Body of pancreas (tissue), 4 donors: ENCODE results near the gene ASAP2. TPM values are rescaled to one million over a fixed set of nuclear protein-coding genes. Genes with fewer than 3 reads are reported as not detected.

ENCODE experiments used
- ATAC-seq: fragments of 150-250 bp; one replicate; pipeline ENCODE4 v1.9.1; 2016
- DNase-seq, 4 donors: peaks; one replicate each; pipeline ENCODE4 v3.0.0-alpha.2; 2019
- H3K27ac ChIP-seq, 4 donors: fragments of 200-600 bp; sonication (generic); 1 replicate in 3 of 4; 2 replicates in 1 of 4; pipeline versions ENCODE4 v1.5.1 to v1.6.1; 2016 to 2019; ENCODE audit warnings: mild to moderate bottlenecking in 1 of 4, mixed read lengths in 1 of 4, moderate library complexity in 1 of 4
- H3K27me3 ChIP-seq, 2 donors: fragments of 200-600 bp; sonication (generic); one replicate each; pipeline ENCODE4 v1.6.0; 2016; ENCODE audit warnings: mild to moderate bottlenecking in 1 of 2
- H3K36me3 ChIP-seq, 2 donors: fragments of 200-600 bp; sonication (generic); replicated peaks in 1 of 2; 2 replicates each; pipeline ENCODE4 v1.5.1; 2016; ENCODE audit warnings: low read depth in 2 of 2; ENCODE audit not compliant: insufficient read depth in 1 of 2
- H3K4me1 ChIP-seq: fragments of 200-600 bp; sonication (generic); one replicate; pipeline ENCODE4 v1.6.0; 2016
- H3K4me3 ChIP-seq, 2 donors: fragments of 200-600 bp; sonication (generic); 1 replicate in 1 of 2; 2 replicates in 1 of 2; pipeline ENCODE4 v1.5.1; 2016 to 2019
- H3K9me3 ChIP-seq, 3 donors: fragments of 200-600 bp; sonication (generic); 1 replicate in 2 of 3; 2 replicates in 1 of 3; pipeline ENCODE4 v1.5.1; 2016
- CTCF ChIP-seq, 7 experiments: fragments of 450-650 bp in 4 of 7; fragments of 200-600 bp in 3 of 7; sonication (generic) in 3 of 7; IDR thresholded peaks; one replicate each; pipeline ENCODE4 v1.5.1; 2016 to 2019; ENCODE audit warnings: antibody characterized with exemption in 7 of 7
- POLR2A ChIP-seq, 3 donors: fragments of 450-650 bp; IDR thresholded peaks; one replicate each; pipeline ENCODE4 v1.6.1; 2016; ENCODE audit warnings: antibody characterized with exemption in 3 of 3, mild to moderate bottlenecking in 2 of 3
- WGBS, 2 donors: methylation state at CpG; one replicate each; pipeline ENCODE4 v1.1.5; 2017; 5-methylcytosine and 5-hydroxymethylcytosine counted together
- intact Hi-C: fragments of 100-400 bp; cut with DNase I; formaldehyde crosslinking; loops from one replicate; pipeline ENCODE4 v1.15.1; 2023
- total RNA-seq, 2 donors: library from RNA; depleted of rRNA; stranded (reverse); fragments of >200 nt; gene quantifications; one replicate each; pipeline ENCODE4 v1.1.0, GENCODE V29; 2016

Gene ASAP2
- total RNA-seq, 2 donors from 2014 or later = 12.5 to 23.7 TPM

DNA sequence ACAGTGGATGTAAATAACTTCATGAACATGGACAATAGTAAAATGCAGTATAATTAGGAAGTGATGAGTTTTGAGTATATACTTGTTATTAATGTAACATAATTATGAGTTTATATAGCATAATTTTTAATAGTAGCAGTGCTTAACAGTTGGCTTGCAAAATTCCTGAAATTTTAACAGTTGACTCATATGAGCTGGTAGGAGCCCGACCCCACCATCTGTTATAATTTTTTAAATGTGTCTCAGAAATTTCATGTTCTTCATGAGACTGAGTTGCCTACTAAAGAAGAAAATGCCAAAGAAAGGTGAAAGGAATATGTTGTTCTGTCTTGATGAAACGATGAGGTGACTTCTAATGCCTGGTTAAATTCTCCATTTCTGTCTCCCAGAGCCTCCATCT, 154.1 kb downstream of the ASAP2 start:
- DNase-seq (no peak), ATAC-seq (no peak)
- H3K27me3 ChIP-seq = no peaks in the 10 kb centered on the region
- TF ChIP-seq POLR2A (IDR thresholded peaks at IDR 0.05) = no peak
- no peak for TF ChIP-seq CTCF (IDR thresholded peaks at IDR 0.05)
- intact Hi-C loops = no loop called here
- H3K4me3 ChIP-seq = no peak overlapping the region
- H3K27ac ChIP-seq = no peak overlapping the region
- 87 to 96% methylated on average over 2 of the region's 2 CpGs for WGBS, 2 donors
- no peaks in the 10 kb centered on the region for H3K9me3 ChIP-seq
- H3K4me1 ChIP-seq = no peaks in the 10 kb centered on the region
- H3K36me3 ChIP-seq = no peaks in the 10 kb centered on the region

- intact Hi-C loops = no loop called here
- WGBS, 2 donors = 81 to 85% methylated on average over 4 of the region's 4 CpGs
- H3K27me3 ChIP-seq = no peaks in the 10 kb centered on the region
- H3K4me1 ChIP-seq = no peaks in the 10 kb centered on the region
- no peak for DNase-seq
- H3K9me3 ChIP-seq = no peaks in the 10 kb centered on the region
- no peak for ATAC-seq
- no peak overlapping the region for H3K4me3 ChIP-seq
- H3K27ac ChIP-seq = no peak overlapping the region
- no peak for TF ChIP-seq CTCF (IDR thresholded peaks at IDR 0.05)
- no peak for TF ChIP-seq POLR2A (IDR thresholded peaks at IDR 0.05)
- H3K36me3 ChIP-seq = peaks cover 0 to 2% of the 10 kb centered on the region in 2 donors
Measured at GRCh38 chr2:9364373-9364772, 157.8 kb downstream of the ASAP2 start.

DNA sequence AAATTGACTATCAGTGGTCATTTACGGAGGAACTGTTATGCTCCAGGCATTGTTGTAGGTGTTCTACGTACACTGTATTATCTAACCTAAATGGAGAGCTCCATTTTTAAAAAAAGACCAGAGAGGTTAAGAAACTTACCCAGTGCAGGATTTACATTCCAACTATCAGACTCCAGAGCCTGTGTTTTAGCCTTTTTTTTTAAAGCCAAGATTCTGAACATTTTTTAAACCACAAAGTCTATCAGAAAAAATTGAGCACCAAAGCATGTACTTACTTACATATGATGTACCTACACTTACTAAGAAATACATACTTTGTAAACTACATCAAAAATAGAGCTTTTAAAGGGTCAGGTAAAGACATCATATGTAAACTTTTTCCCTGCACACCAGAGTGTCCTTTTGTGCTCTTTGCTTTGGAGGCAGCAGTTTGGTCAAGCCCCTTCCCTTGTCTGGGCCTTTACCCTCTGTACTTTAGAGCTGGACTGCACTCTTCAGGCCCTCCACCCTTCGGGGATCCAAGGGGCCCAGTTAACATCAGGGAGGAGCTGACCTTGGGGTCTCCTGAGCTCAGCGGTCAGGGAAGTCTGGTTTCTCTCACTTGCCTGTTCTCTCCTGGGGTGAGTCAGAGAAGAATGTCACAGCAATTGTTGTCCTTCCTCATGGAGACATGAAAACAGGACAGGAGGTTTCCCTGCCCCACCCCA, 158.3 kb downstream of the ASAP2 start:
- no peaks in the 10 kb centered on the region for H3K27me3 ChIP-seq
- no peak overlapping the region for H3K4me3 ChIP-seq
- DNase-seq = no peak
- H3K27ac ChIP-seq = no peak overlapping the region
- peaks cover 0 to 2% of the 10 kb centered on the region in 2 donors for H3K36me3 ChIP-seq
- 65 to 74% methylated on average over 4 of the region's 4 CpGs for WGBS, 2 donors
- H3K4me1 ChIP-seq = no peaks in the 10 kb centered on the region
- no peaks in the 10 kb centered on the region for H3K9me3 ChIP-seq
- ATAC-seq = no peak
- TF ChIP-seq POLR2A (IDR thresholded peaks at IDR 0.05) = no peak
- no peak for TF ChIP-seq CTCF (IDR thresholded peaks at IDR 0.05)
- intact Hi-C loops = no loop called here

- Histone ChIP-seq H3K9me3 (no peaks in the 10 kb centered on the region), H3K36me3 (peaks cover 0 to 2% of the 10 kb centered on the region in 2 donors), H3K27me3 (no peaks in the 10 kb centered on the region), H3K4me3 (no peak overlapping the region), H3K27ac (no peak overlapping the region), H3K4me1 (no peaks in the 10 kb centered on the region)
- WGBS, 2 donors = 88 to 92% methylated on average over 7 to 8 of the region's 8 CpGs
- intact Hi-C loops = no loop called here
- no peak for TF ChIP-seq CTCF (IDR thresholded peaks at IDR 0.05)
- no peak for TF ChIP-seq POLR2A (IDR thresholded peaks at IDR 0.05)
- no peak for ATAC-seq
- DNase-seq = no peak
Measured at GRCh38 chr2:9365498-9366019, 158.9 kb downstream of the ASAP2 start.

DNA sequence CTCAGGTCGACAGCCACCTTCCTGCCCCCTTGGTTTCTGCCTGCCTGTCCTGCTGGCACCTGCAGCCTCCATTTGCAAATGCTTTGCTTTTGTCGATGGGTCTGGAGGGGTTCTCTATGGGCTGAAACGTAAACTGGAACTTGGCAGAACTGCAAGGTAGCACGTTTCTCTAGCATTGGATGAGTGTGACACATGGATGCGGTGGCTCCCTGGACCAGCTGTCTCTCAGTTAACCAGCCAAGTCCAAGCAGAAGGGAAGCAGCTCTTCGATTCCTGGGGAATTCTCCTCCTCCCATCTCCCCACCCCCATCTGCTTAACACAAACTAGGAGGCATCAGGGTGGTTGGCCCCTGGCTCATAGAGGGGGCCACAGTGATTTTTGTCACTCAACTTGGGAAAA, 159.4 kb downstream of the ASAP2 start:
- H3K4me1 ChIP-seq = no peaks in the 10 kb centered on the region
- no peak for TF ChIP-seq POLR2A (IDR thresholded peaks at IDR 0.05)
- no peak for TF ChIP-seq CTCF (IDR thresholded peaks at IDR 0.05)
- no peak for DNase-seq
- no peak overlapping the region for H3K27ac ChIP-seq
- intact Hi-C loops = no loop called here
- H3K4me3 ChIP-seq = no peak overlapping the region
- no peaks in the 10 kb centered on the region for H3K27me3 ChIP-seq
- 82 to 94% methylated on average over 6 of the region's 6 CpGs for WGBS, 2 donors
- peaks cover 0 to 2% of the 10 kb centered on the region in 2 donors for H3K36me3 ChIP-seq
- ATAC-seq = no peak
- H3K9me3 ChIP-seq = no peaks in the 10 kb centered on the region
